Nephron progenitor cell (in vitro differentiated cells): ENCODE data around the gene INSIG1.

Experiments used
- DNase-seq: peaks from one replicate; pipeline ENCODE4 v3.0.0; 2021
- H3K27ac Mint-ChIP-seq: 2 replicates; pipeline ENCODE4 v1.8.0; 2021; ENCODE audit warnings: mild to moderate bottlenecking, moderate library complexity, mixed read lengths
- H3K27me3 Mint-ChIP-seq: 2 replicates; pipeline ENCODE4 v1.8.0; 2021; ENCODE audit warnings: mild to moderate bottlenecking, low read depth, mixed read lengths; ENCODE audit not compliant: poor library complexity
- H3K36me3 Mint-ChIP-seq: 2 replicates; pipeline ENCODE4 v1.8.0; 2021; ENCODE audit warnings: low read depth, mixed read lengths
- H3K4me1 Mint-ChIP-seq: 2 replicates; pipeline ENCODE4 v1.8.0; 2021; ENCODE audit warnings: mixed read lengths
- H3K4me3 Mint-ChIP-seq: 2 replicates; pipeline ENCODE4 v1.8.0; 2021; ENCODE audit warnings: mild to moderate bottlenecking, moderate library complexity, mixed read lengths
- H3K9me3 Mint-ChIP-seq: 2 replicates; pipeline ENCODE4 v1.8.0; 2021; ENCODE audit warnings: mild to moderate bottlenecking, moderate library complexity, mixed read lengths
- CTCF ChIP-seq: fragments of 200-600 bp; sonication (generic); IDR thresholded peaks from 2 replicates; pipeline ENCODE4 v1.5.0; 2021; ENCODE audit warnings: antibody characterized with exemption

INSIG1 gene

GRCh38 chr7:155324012-155324917 lies 26.6 kb downstream of the INSIG1 start:
- Mint-ChIP-seq H3K27ac (no peak overlapping the region), H3K27me3 (peaks cover 12% of the 10 kb centered on the region), H3K36me3 (no peaks in the 10 kb centered on the region), H3K9me3 (peaks cover 18% of the 10 kb centered on the region), H3K4me1 (no peaks in the 10 kb centered on the region), H3K4me3 (no peak overlapping the region)
- no peak for TF ChIP-seq CTCF
- DNase-seq: no peak

- Mint-ChIP-seq H3K27ac (no peak overlapping the region), H3K9me3 (peaks cover 18% of the 10 kb centered on the region), H3K27me3 (peaks cover 8% of the 10 kb centered on the region), H3K36me3 (no peaks in the 10 kb centered on the region), H3K4me3 (no peak overlapping the region), H3K4me1 (no peaks in the 10 kb centered on the region)
- no peak for TF ChIP-seq CTCF
- no peak for DNase-seq
Measured at GRCh38 chr7:155324918-155325235, 27.2 kb downstream of the INSIG1 start.

GRCh38 chr7:155326385-155326784 lies 28.7 kb downstream of the INSIG1 start:
- no peaks in the 10 kb centered on the region for H3K4me1 Mint-ChIP-seq
- H3K4me3 Mint-ChIP-seq: no peak overlapping the region
- H3K9me3 Mint-ChIP-seq: peaks cover 18% of the 10 kb centered on the region
- peaks cover 8% of the 10 kb centered on the region for H3K27me3 Mint-ChIP-seq
- DNase-seq: no peak
- H3K36me3 Mint-ChIP-seq: no peaks in the 10 kb centered on the region
- no peak for TF ChIP-seq CTCF
- H3K27ac Mint-ChIP-seq: no peak overlapping the region

- Mint-ChIP-seq H3K9me3 (peaks cover 18% of the 10 kb centered on the region), H3K36me3 (no peaks in the 10 kb centered on the region), H3K27ac (no peak overlapping the region), H3K4me3 (no peak overlapping the region), H3K4me1 (no peaks in the 10 kb centered on the region), H3K27me3 (peaks cover 4% of the 10 kb centered on the region)
- TF ChIP-seq CTCF: no peak
- no peak for DNase-seq
Measured at GRCh38 chr7:155327590-155328320, 30.1 kb downstream of the INSIG1 start.

- DNase-seq: no peak
- Mint-ChIP-seq H3K27me3 (peaks cover 4% of the 10 kb centered on the region), H3K4me1 (no peaks in the 10 kb centered on the region), H3K9me3 (peaks cover 8% of the 10 kb centered on the region), H3K27ac (no peak overlapping the region), H3K36me3 (no peaks in the 10 kb centered on the region), H3K4me3 (no peak overlapping the region)
- no peak for TF ChIP-seq CTCF
Measured at GRCh38 chr7:155329225-155329624, 31.5 kb downstream of the INSIG1 start.
